Naive thymus-derived CD4-positive, alpha-beta T cell (primary cell): ENCODE results near the gene AMIGO3. TPM values are rescaled to one million over a fixed set of nuclear protein-coding genes. Genes with fewer than 3 reads are reported as not detected.

Experiments
- ATAC-seq: fragments of 150-1000 bp; cut with Tn5 transposase; 2 replicates; pipeline ENCODE4 v1.10.0; 2021; ENCODE audit warnings: mild to moderate bottlenecking, moderate library complexity
- CTCF ChIA-PET: fragments of 350-600 bp; sonication (Branson Sonifier 250); formaldehyde crosslinking; loops from one replicate; lab custom pipeline; 2021; ENCODE audit warnings: antibody characterized with exemption; lab: Charles Lee
- POLR2A ChIA-PET: fragments of 350-600 bp; sonication (Branson Sonifier 250); formaldehyde crosslinking; loops from one replicate; lab custom pipeline; 2021; ENCODE audit warnings: antibody characterized with exemption, inconsistent platforms; lab: Charles Lee
- DNase-seq, 9 donors: peaks; one replicate each; pipeline versions ENCODE4 v3.0.0 to v3.0.0-alpha.2; 2020 to 2022; ENCODE audit warnings: mixed read lengths in 1 of 9
- H3K27ac ChIP-seq: one replicate; pipeline ENCODE4 v1.7.0; 2013; ENCODE audit warnings: mild to moderate bottlenecking, low read depth, low read length, moderate library complexity
- H3K27me3 ChIP-seq, 2 donors: one replicate each; pipeline ENCODE4 v1.7.0; 2013; ENCODE audit warnings: low read length in 2 of 2, mild to moderate bottlenecking in 2 of 2, moderate library complexity in 2 of 2; ENCODE audit not compliant: control insufficient read depth in 2 of 2, insufficient read depth in 2 of 2
- H3K36me3 ChIP-seq, 3 experiments: 1 replicate in 2 of 3; 2 replicates in 1 of 3; pipeline ENCODE4 v1.7.0; 2013; ENCODE audit warnings: low read length in 3 of 3, mild to moderate bottlenecking in 3 of 3, moderate library complexity in 1 of 3; ENCODE audit not compliant: insufficient read depth in 3 of 3, control insufficient read depth in 2 of 3
- H3K4me1 ChIP-seq, 2 donors: one replicate each; pipeline ENCODE4 v1.7.0; 2013; ENCODE audit warnings: low read length in 2 of 2, mild to moderate bottlenecking in 2 of 2, moderate library complexity in 1 of 2; ENCODE audit not compliant: control insufficient read depth in 2 of 2, insufficient read depth in 2 of 2
- H3K4me3 ChIP-seq: 2 replicates; pipeline ENCODE4 v1.7.0; 2013; ENCODE audit warnings: mild to moderate bottlenecking, low read length
- H3K9me3 ChIP-seq, 3 experiments: 1 replicate in 2 of 3; 2 replicates in 1 of 3; pipeline ENCODE4 v1.7.0; 2013; ENCODE audit warnings: low read length in 3 of 3; ENCODE audit not compliant: control insufficient read depth in 2 of 3
- H3K27ac Mint-ChIP-seq, 9 donors: one replicate each; pipeline ENCODE4 v1.8.0; 2020 to 2022; ENCODE audit warnings: mixed read lengths in 9 of 9, mild to moderate bottlenecking in 8 of 9, moderate library complexity in 5 of 9, inconsistent platforms in 2 of 9
- H3K27me3 Mint-ChIP-seq, 5 donors: one replicate each; pipeline ENCODE4 v1.8.0; 2021 to 2022; ENCODE audit warnings: mixed read lengths in 5 of 5, mild to moderate bottlenecking in 1 of 5
- H3K36me3 Mint-ChIP-seq, 5 donors: one replicate each; pipeline ENCODE4 v1.8.0; 2020 to 2022; ENCODE audit warnings: mixed read lengths in 5 of 5, mild to moderate bottlenecking in 3 of 5, inconsistent platforms in 1 of 5
- H3K4me1 Mint-ChIP-seq, 7 donors: one replicate each; pipeline ENCODE4 v1.8.0; 2020 to 2022; ENCODE audit warnings: mixed read lengths in 7 of 7, mild to moderate bottlenecking in 3 of 7, inconsistent platforms in 1 of 7
- H3K4me3 Mint-ChIP-seq, 10 donors: one replicate each; pipeline ENCODE4 v1.8.0; 2020 to 2022; ENCODE audit warnings: mild to moderate bottlenecking in 10 of 10, mixed read lengths in 10 of 10, moderate library complexity in 6 of 10, inconsistent platforms in 2 of 10
- H3K9me3 Mint-ChIP-seq, 11 donors: one replicate each; pipeline ENCODE4 v1.8.0; 2020 to 2022; ENCODE audit warnings: mixed read lengths in 11 of 11, mild to moderate bottlenecking in 4 of 11, inconsistent platforms in 1 of 11, moderate library complexity in 1 of 11
- intact Hi-C, 2 donors: fragments of 100-400 bp; cut with micrococcal nuclease; formaldehyde crosslinking; loops; one replicate each; pipeline ENCODE4 v1.15.1; 2023
- polyA plus RNA-seq, 2 donors: library from polyadenylated mRNA; unstranded; fragments of 300-500 nt; fragmentation: Illumina TruSeq; gene quantifications; one replicate each; pipeline ENCODE4 v1.2.3, GENCODE V29; 2021
- total RNA-seq, 6 experiments: library from RNA in 5 of 6; stranded (reverse) in 5 of 6; gene quantifications; 1 replicate in 5 of 6; 2 replicates in 1 of 6; pipeline ENCODE4 v1.2.3 and lab custom pipeline; 2021 to 2026

Gene AMIGO3
- total and polyA plus RNA-seq, 7 experiments from 2014 or later: 0.16 to 1.8 (median 0.41) TPM; not detected in 3

GRCh38 chr3:49717959-49718857, 1.3 kb downstream of the AMIGO3 start:
- ChIA-PET POLR2A (interaction anchor here (0.6 to 1.5 kb wide), 6 partner anchors 7 to 100 kb away, joined by 3 to 5 read pairs (median 4); partner anchors contain the start of gene IP6K1), CTCF (interaction anchor here (1.1 kb wide), 1 partner anchor 178 kb away, joined by 4 read pairs; no protein-coding TSS in a partner anchor)
- Histone ChIP-seq H3K27ac (no peak overlapping the region), H3K9me3 (no peaks in the 10 kb centered on the region), H3K4me1 (peaks cover 13 to 17% of the 10 kb centered on the region in 2 donors), H3K27me3 (no peaks in the 10 kb centered on the region), H3K4me3 (peak overlapping the region; percentile 85), H3K36me3 (peaks cover 0 to 29% (median 0%) of the 10 kb centered on the region in 3 experiments)
- Mint-ChIP-seq H3K27ac (peak overlapping the region in 7 of 9 donors; percentile 23 to 95 (median 79)), H3K27me3 (no peaks in the 10 kb centered on the region), H3K9me3 (peaks cover 0 to 1% (median 0%) of the 10 kb centered on the region in 11 donors), H3K4me1 (peaks cover 16 to 41% (median 28%) of the 10 kb centered on the region in 7 donors), H3K36me3 (peaks cover 0 to 16% (median 0%) of the 10 kb centered on the region in 5 donors), H3K4me3 (peak overlapping the region; percentile 86 to 96 (median 91))
- intact Hi-C loops: no loop called here
- ATAC-seq: no peak
- DNase-seq: no peak

- H3K4me3 Mint-ChIP-seq: peak overlapping the region in 7 of 10 donors; percentile 14 to 86 (median 41)
- no peaks in the 10 kb centered on the region for H3K27me3 Mint-ChIP-seq
- H3K27me3 ChIP-seq: no peaks in the 10 kb centered on the region
- intact Hi-C loops: no loop called here
- DNase-seq: no peak
- no peaks in the 10 kb centered on the region for H3K9me3 Mint-ChIP-seq
- ChIA-PET CTCF (no interaction called here), POLR2A (no interaction called here)
- ATAC-seq: no peak
- peaks cover 0 to 10% (median 0%) of the 10 kb centered on the region in 5 donors for H3K36me3 Mint-ChIP-seq
- H3K4me3 ChIP-seq: no peak overlapping the region
- H3K27ac ChIP-seq: no peak overlapping the region
- peaks cover 11 to 39% (median 20%) of the 10 kb centered on the region in 7 donors for H3K4me1 Mint-ChIP-seq
- H3K9me3 ChIP-seq: no peaks in the 10 kb centered on the region
- peaks cover 0 to 29% (median 0%) of the 10 kb centered on the region in 3 experiments for H3K36me3 ChIP-seq
- peaks cover 7 to 9% of the 10 kb centered on the region in 2 donors for H3K4me1 ChIP-seq
- H3K27ac Mint-ChIP-seq: no peak overlapping the region
Observed at GRCh38 chr3:49717211-49717958, 2.1 kb downstream of the AMIGO3 start.

- POLR2A ChIA-PET: no interaction called here
- ATAC-seq (no peak), DNase-seq (no peak)
- H3K4me3 Mint-ChIP-seq: no peak overlapping the region
- no peaks in the 10 kb centered on the region for H3K27me3 Mint-ChIP-seq
- H3K9me3 ChIP-seq: no peaks in the 10 kb centered on the region
- peaks cover 7 to 9% of the 10 kb centered on the region in 2 donors for H3K4me1 ChIP-seq
- H3K36me3 Mint-ChIP-seq: peaks cover 0 to 9% (median 0%) of the 10 kb centered on the region in 5 donors
- intact Hi-C loops: no loop called here
- peaks cover 9 to 38% (median 19%) of the 10 kb centered on the region in 7 donors for H3K4me1 Mint-ChIP-seq
- H3K9me3 Mint-ChIP-seq: no peaks in the 10 kb centered on the region
- peaks cover 0 to 25% (median 0%) of the 10 kb centered on the region in 3 experiments for H3K36me3 ChIP-seq
- no peak overlapping the region for H3K27ac Mint-ChIP-seq
- H3K27ac ChIP-seq: no peak overlapping the region
- CTCF ChIA-PET: interaction anchor here (0.5 kb wide), 1 partner anchor 15 kb away, joined by 4 read pairs; no protein-coding TSS in a partner anchor
- H3K27me3 ChIP-seq: no peaks in the 10 kb centered on the region
- H3K4me3 ChIP-seq: no peak overlapping the region
Observed at GRCh38 chr3:49716691-49717210, 2.7 kb downstream of the AMIGO3 start.

- H3K4me1 Mint-ChIP-seq: peaks cover 11 to 36% (median 19%) of the 10 kb centered on the region in 7 donors
Observed at GRCh38 chr3:49716169-49716568, 3.3 kb downstream of the AMIGO3 start.

GRCh38 chr3:49715611-49716121, 3.8 kb downstream of the AMIGO3 start:
- CTCF ChIA-PET: no interaction called here
- no peaks in the 10 kb centered on the region for H3K27me3 Mint-ChIP-seq
- DNase-seq: no peak
- peaks cover 11 to 33% (median 18%) of the 10 kb centered on the region in 7 donors for H3K4me1 Mint-ChIP-seq
- peaks cover 0 to 19% (median 0%) of the 10 kb centered on the region in 3 experiments for H3K36me3 ChIP-seq
- peaks cover 7 to 9% of the 10 kb centered on the region in 2 donors for H3K4me1 ChIP-seq
- ATAC-seq: no peak
- H3K9me3 Mint-ChIP-seq: no peaks in the 10 kb centered on the region
- no peak overlapping the region for H3K4me3 Mint-ChIP-seq
- H3K27ac Mint-ChIP-seq: no peak overlapping the region
- H3K27ac ChIP-seq: no peak overlapping the region
- H3K4me3 ChIP-seq: no peak overlapping the region
- intact Hi-C loops: no loop called here
- no peaks in the 10 kb centered on the region for H3K27me3 ChIP-seq
- H3K36me3 Mint-ChIP-seq: peaks cover 0 to 4% (median 0%) of the 10 kb centered on the region in 5 donors
- no peaks in the 10 kb centered on the region for H3K9me3 ChIP-seq
- POLR2A ChIA-PET: no interaction called here

More at GRCh38 chr3:49716169-49716568, 3.3 kb downstream of the AMIGO3 start:
- H3K9me3 Mint-ChIP-seq: no peaks in the 10 kb centered on the region
- H3K4me3 Mint-ChIP-seq: peak overlapping the region in 1 of 10 donors; percentile 18
- Histone ChIP-seq H3K9me3 (no peaks in the 10 kb centered on the region), H3K4me1 (peaks cover 7 to 9% of the 10 kb centered on the region in 2 donors), H3K4me3 (no peak overlapping the region), H3K27me3 (no peaks in the 10 kb centered on the region), H3K36me3 (peaks cover 0 to 24% (median 0%) of the 10 kb centered on the region in 3 experiments), H3K27ac (no peak overlapping the region)
- DNase-seq (no peak), ATAC-seq (no peak)
- ChIA-PET POLR2A (no interaction called here), CTCF (no interaction called here)
- H3K27ac Mint-ChIP-seq: no peak overlapping the region
- intact Hi-C loops: no loop called here
- peaks cover 0 to 8% (median 0%) of the 10 kb centered on the region in 5 donors for H3K36me3 Mint-ChIP-seq
- H3K27me3 Mint-ChIP-seq: no peaks in the 10 kb centered on the region
